Gastrocnemius medialis (tissue), 4 donors: Measurements from ENCODE around the gene ATP2A2. TPM values are rescaled to one million over a fixed set of nuclear protein-coding genes. Genes with fewer than 3 reads are reported as not detected.

Source experiments
- ATAC-seq, 2 donors: fragments of 150-250 bp; one replicate each; pipeline ENCODE4 v1.9.1; 2016
- DNase-seq, 2 donors: peaks; one replicate each; pipeline ENCODE4 v3.0.0-alpha.2; 2019
- H3K27ac ChIP-seq, 4 donors: fragments of 200-600 bp; sonication (generic); 1 replicate in 1 of 4; 2 replicates in 3 of 4; pipeline ENCODE4 v1.5.1; 2016 to 2018; ENCODE audit warnings: mild to moderate bottlenecking in 2 of 4, moderate library complexity in 1 of 4
- H3K27me3 ChIP-seq, 3 donors: fragments of 200-600 bp; sonication (generic) in 2 of 3; 1 replicate in 1 of 3; 2 replicates in 2 of 3; pipeline versions ENCODE4 v1.5.1 to v1.6.0; 2016 to 2019; ENCODE audit warnings: mild to moderate bottlenecking in 1 of 3, moderate library complexity in 1 of 3
- H3K36me3 ChIP-seq, 2 donors: fragments of 200-600 bp; sonication (generic) in 1 of 2; one replicate each; pipeline ENCODE4 v1.5.1; 2017 to 2018
- H3K4me1 ChIP-seq, 2 donors: fragments of 200-600 bp; sonication (generic) in 1 of 2; one replicate each; pipeline ENCODE4 v1.5.1; 2016 to 2017; ENCODE audit warnings: mild to moderate bottlenecking in 2 of 2
- H3K4me3 ChIP-seq, 4 donors: fragments of 200-600 bp; sonication (generic) in 3 of 4; 1 replicate in 1 of 4; 2 replicates in 3 of 4; pipeline ENCODE4 v1.5.1; 2016 to 2019; ENCODE audit warnings: mild to moderate bottlenecking in 2 of 4
- H3K9me3 ChIP-seq, 3 donors: fragments of 200-600 bp; sonication (generic) in 2 of 3; 1 replicate in 1 of 3; 2 replicates in 2 of 3; pipeline ENCODE4 v1.5.1; 2016 to 2019
- CTCF ChIP-seq, 5 experiments: fragments of 450-650 bp in 3 of 5; fragments of 200-600 bp in 2 of 5; sonication (generic) in 2 of 5; IDR thresholded peaks in 4 of 5; conservative IDR thresholded peaks in 1 of 5; 1 replicate in 4 of 5; 2 replicates in 1 of 5; pipeline ENCODE4 v1.5.1; 2016 to 2019; ENCODE audit warnings: antibody characterized with exemption in 5 of 5, mild to moderate bottlenecking in 3 of 5, moderate library complexity in 3 of 5
- POLR2A ChIP-seq, 2 donors: fragments of 450-650 bp; IDR thresholded peaks; one replicate each; pipeline ENCODE4 v1.6.1; 2017; ENCODE audit warnings: antibody characterized with exemption in 2 of 2, mild to moderate bottlenecking in 2 of 2, moderate library complexity in 2 of 2
- in situ Hi-C, 4 donors: fragments of 200-750 bp; cut with MboI; loops; one replicate each; pipeline versions ENCODE4 v1.15.0 to v1.8.0; 2017; ENCODE audit warnings: low sequenced_read_pairs in 4 of 4
- intact Hi-C: fragments of 100-400 bp; cut with DNase I; formaldehyde crosslinking; loops from one replicate; pipeline ENCODE4 v1.15.1; 2023; ENCODE audit warnings: low total_unique reads
- total RNA-seq, 4 donors: library from RNA; depleted of rRNA; stranded (reverse); fragments of >200 nt; gene quantifications; one replicate each; pipeline versions ENCODE4 v1.1.0 to v1.2.3, GENCODE V29; 2016

Gene ATP2A2
- total RNA-seq, 4 donors from 2014 or later = 788 to 1,983 (median 1,302) TPM

- H3K4me1 ChIP-seq = peaks cover 78 to 84% of the 10 kb centered on the region in 2 donors
- no peaks in the 10 kb centered on the region for H3K9me3 ChIP-seq
- peak; percentile 43 to 87 for DNase-seq
- intact Hi-C loops = loop anchor here (1.0 to 5.0 kb wide), 2 partner anchors 21 to 33 kb away; partner anchors contain the start of gene ATP2A2
- in situ Hi-C loops = no loop called here
- peak; percentile 53 for ATAC-seq
- H3K4me3 ChIP-seq = no peak overlapping the region
- H3K27me3 ChIP-seq = no peaks in the 10 kb centered on the region
- TF ChIP-seq POLR2A (IDR thresholded peaks at IDR 0.05) (peak; percentile 30 to 44), CTCF (IDR thresholded peaks at IDR 0.05 in 4 of 5, conservative IDR thresholded peaks at IDR 0.05 in 1 of 5) (no peak)
- H3K36me3 ChIP-seq = no peaks in the 10 kb centered on the region
- peak overlapping the region; percentile 89 to 94 (median 91) for H3K27ac ChIP-seq
Measured at GRCh38 chr12:110249716-110250225, 31.3 kb upstream of the ATP2A2 start.

- H3K4me1 ChIP-seq = peaks cover 67 to 70% of the 10 kb centered on the region in 2 donors
- intact Hi-C loops = no loop called here
- peak overlapping the region; percentile 89 to 94 (median 91) for H3K27ac ChIP-seq
- TF ChIP-seq POLR2A (IDR thresholded peaks at IDR 0.05) = no peak
- no peak for TF ChIP-seq CTCF (IDR thresholded peaks at IDR 0.05 in 4 of 5, conservative IDR thresholded peaks at IDR 0.05 in 1 of 5)
- no peak for ATAC-seq
- in situ Hi-C loops = no loop called here
- no peaks in the 10 kb centered on the region for H3K27me3 ChIP-seq
- H3K4me3 ChIP-seq = no peak overlapping the region
- no peaks in the 10 kb centered on the region for H3K36me3 ChIP-seq
- no peak for DNase-seq
- H3K9me3 ChIP-seq = no peaks in the 10 kb centered on the region
Measured at GRCh38 chr12:110251381-110251780, 29.7 kb upstream of the ATP2A2 start.

GRCh38 chr12:110252716-110253115 lies 28.3 kb upstream of the ATP2A2 start:
- H3K4me3 ChIP-seq = no peak overlapping the region
- H3K27me3 ChIP-seq = no peaks in the 10 kb centered on the region
- peaks cover 56 to 57% of the 10 kb centered on the region in 2 donors for H3K4me1 ChIP-seq
- H3K9me3 ChIP-seq = no peaks in the 10 kb centered on the region
- TF ChIP-seq POLR2A (IDR thresholded peaks at IDR 0.05) (no peak), CTCF (IDR thresholded peaks at IDR 0.05 in 4 of 5, conservative IDR thresholded peaks at IDR 0.05 in 1 of 5) (no peak)
- no peaks in the 10 kb centered on the region for H3K36me3 ChIP-seq
- peak overlapping the region; percentile 89 to 94 (median 91) for H3K27ac ChIP-seq
- DNase-seq (no peak), ATAC-seq (no peak)
- in situ Hi-C loops (no loop called here), intact Hi-C loops (loop anchor here (1.0 kb wide), 1 partner anchor 18 kb away; no protein-coding TSS in a partner anchor)

- ATAC-seq (peak; percentile 44 to 48), DNase-seq (peak; percentile 74 to 87)
- H3K4me3 ChIP-seq = no peak overlapping the region
- TF ChIP-seq POLR2A (IDR thresholded peaks at IDR 0.05) (peak in 1 of 2 donors; percentile 12), CTCF (IDR thresholded peaks at IDR 0.05 in 4 of 5, conservative IDR thresholded peaks at IDR 0.05 in 1 of 5) (no peak)
- H3K27ac ChIP-seq = peak overlapping the region; percentile 89 to 94 (median 91)
- no peaks in the 10 kb centered on the region for H3K36me3 ChIP-seq
- peaks cover 52% of the 10 kb centered on the region in 2 donors for H3K4me1 ChIP-seq
- no peaks in the 10 kb centered on the region for H3K9me3 ChIP-seq
- intact Hi-C loops = loop anchor here (1.0 kb wide), 1 partner anchor 17 kb away; no protein-coding TSS in a partner anchor
- in situ Hi-C loops = no loop called here
- no peaks in the 10 kb centered on the region for H3K27me3 ChIP-seq
Measured at GRCh38 chr12:110253176-110253575, 27.9 kb upstream of the ATP2A2 start.
